DOHH2 (cell line): ENCODE results near the gene GRHL3.

Source experiments
- H3F3A ChIP-seq: fragments of 200-600 bp; sonication (generic), shearing (Covaris generic); 2 replicates; pipeline ENCODE4 v1.6.0; 2016; ENCODE audit warnings: antibody characterized with exemption, mild to moderate bottlenecking; ENCODE audit not compliant: control insufficient read depth, insufficient read depth
- H3K27ac ChIP-seq: fragments of 200-600 bp; sonication (generic); 2 replicates; pipeline ENCODE4 v1.5.1; 2014; ENCODE audit warnings: low read depth, mild to moderate bottlenecking, low read length, moderate library complexity
- H3K27me3 ChIP-seq: fragments of 200-600 bp; sonication (generic); 2 replicates; pipeline ENCODE4 v1.6.1; 2014; ENCODE audit warnings: mild to moderate bottlenecking, low read length, mixed read lengths; ENCODE audit not compliant: control insufficient read depth
- H3K36me3 ChIP-seq: fragments of 200-600 bp; sonication (generic); 2 replicates; pipeline ENCODE4 v1.6.1; 2014; ENCODE audit warnings: mild to moderate bottlenecking, low read length, moderate library complexity, mixed read lengths; ENCODE audit not compliant: control insufficient read depth
- H3K4me1 ChIP-seq: fragments of 200-600 bp; sonication (generic); 2 replicates; pipeline ENCODE4 v1.6.1; 2014; ENCODE audit warnings: mild to moderate bottlenecking, low read length, mixed read lengths; ENCODE audit not compliant: control insufficient read depth
- H3K4me2 ChIP-seq: fragments of 200-600 bp; sonication (generic); 2 replicates; pipeline ENCODE4 v1.6.0; 2014; ENCODE audit warnings: mild to moderate bottlenecking, low read length, moderate library complexity
- H3K4me3 ChIP-seq: fragments of 200-600 bp; sonication (generic); 2 replicates; pipeline ENCODE4 v1.5.1; 2014; ENCODE audit warnings: mild to moderate bottlenecking, low read length, mixed read lengths
- H3K79me2 ChIP-seq: fragments of 200-600 bp; sonication (generic); 2 replicates; pipeline ENCODE4 v1.6.1; 2014; ENCODE audit warnings: mild to moderate bottlenecking, low read length, mixed read lengths; ENCODE audit not compliant: control insufficient read depth
- H3K9me2 ChIP-seq: fragments of 200-600 bp; sonication (generic); replicated peaks from 2 replicates; pipeline ENCODE4 v1.6.1; 2014; ENCODE audit warnings: mild to moderate bottlenecking, low read length, mixed read lengths; ENCODE audit not compliant: control insufficient read depth
- H3K9me3 ChIP-seq: fragments of 200-600 bp; sonication (generic); 2 replicates; pipeline ENCODE4 v1.6.1; 2014; ENCODE audit warnings: antibody characterized with exemption, low read length, mixed read lengths; ENCODE audit not compliant: control insufficient read depth, insufficient read depth
- H4K20me1 ChIP-seq: fragments of 200-600 bp; sonication (generic); 2 replicates; pipeline ENCODE4 v1.6.0; 2014; ENCODE audit warnings: low read depth, mild to moderate bottlenecking, antibody characterized with exemption, low read length, moderate library complexity; ENCODE audit not compliant: control insufficient read depth, insufficient read depth
- CTCF ChIP-seq: fragments of 200-600 bp; sonication (generic); IDR thresholded peaks from one replicate; pipeline ENCODE4 v1.5.1; 2014; ENCODE audit warnings: antibody characterized with exemption, mild to moderate bottlenecking, low read depth, low read length; ENCODE audit not compliant: poor library complexity, severe bottlenecking
- EZH2phosphoT487 ChIP-seq: fragments of 200-600 bp; sonication (generic); IDR thresholded peaks from 2 replicates; pipeline ENCODE4 v1.6.1; 2017; ENCODE audit warnings: borderline replicate concordance, mild to moderate bottlenecking, antibody characterized with exemption, low read length, moderate library complexity, mixed read lengths

GRHL3 gene

DNA sequence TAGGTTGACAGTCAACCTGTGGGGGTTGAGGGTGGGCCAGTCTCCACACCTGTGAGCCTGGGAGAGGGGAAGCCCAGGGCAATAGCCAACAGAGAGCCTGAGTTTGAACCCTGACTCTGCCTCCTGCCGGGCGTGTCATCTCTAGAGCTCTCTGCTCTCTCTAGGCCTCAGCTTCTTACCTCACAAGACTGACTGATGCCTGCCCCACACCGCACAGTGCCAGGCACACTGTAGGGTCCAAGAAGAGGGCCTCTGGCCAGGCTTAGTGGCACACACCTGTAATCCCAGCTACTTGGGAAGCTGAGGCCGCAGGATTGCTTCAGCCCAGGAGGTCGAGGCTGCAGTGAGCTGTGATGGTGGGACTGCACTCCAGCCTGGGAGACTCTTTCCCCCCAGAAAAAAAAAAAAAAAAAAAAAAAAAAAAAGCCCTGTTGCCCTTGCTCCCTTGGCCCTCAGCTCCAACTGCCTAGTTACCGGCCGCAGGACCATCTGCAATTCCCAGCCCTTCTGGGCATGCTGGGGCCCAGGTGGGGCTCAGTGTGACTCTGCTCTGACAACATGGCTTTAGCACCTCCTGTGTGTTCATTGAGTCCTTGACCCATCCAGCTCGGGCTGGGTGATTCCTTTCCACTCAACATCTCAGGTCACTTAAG, 25.1 kb downstream of the GRHL3 start:
- no peak for TF ChIP-seq EZH2phosphoT487
- no peak for TF ChIP-seq CTCF
- Histone ChIP-seq H3K27ac (no peak overlapping the region), H3K4me3 (no peak overlapping the region)

GRCh38 chr1:24345334-24345733, 26.2 kb downstream of the GRHL3 start:
- H3K36me3 ChIP-seq: no peaks in the 10 kb centered on the region
- no peak overlapping the region for H3K4me2 ChIP-seq
- H3K4me1 ChIP-seq: 0 out of 2 replicates have a peak, but pooled peaks cover 5% of the 10 kb centered on the region
- no peak overlapping the region for H3K27ac ChIP-seq
- no peaks in the 10 kb centered on the region for H3F3A ChIP-seq
- no peak overlapping the region for H3K4me3 ChIP-seq
- no peaks in the 10 kb centered on the region for H3K9me3 ChIP-seq
- no peak for TF ChIP-seq CTCF
- no peak for TF ChIP-seq EZH2phosphoT487
- no peaks in the 10 kb centered on the region for H3K79me2 ChIP-seq
- no peaks in the 10 kb centered on the region for H3K9me2 ChIP-seq
- H4K20me1 ChIP-seq: no peaks in the 10 kb centered on the region
- no peaks in the 10 kb centered on the region for H3K27me3 ChIP-seq

More for the DNA sequence above, 25.1 kb downstream of the GRHL3 start:
- no peaks in the 10 kb centered on the region for H3K9me2 ChIP-seq
- H3K9me3 ChIP-seq: no peaks in the 10 kb centered on the region
- H3K27me3 ChIP-seq: no peaks in the 10 kb centered on the region
- no peak overlapping the region for H3K4me2 ChIP-seq
- H3K4me1 ChIP-seq: 0 out of 2 replicates have a peak, but pooled peaks cover 5% of the 10 kb centered on the region
- no peaks in the 10 kb centered on the region for H3K36me3 ChIP-seq
- H3F3A ChIP-seq: no peaks in the 10 kb centered on the region
- H4K20me1 ChIP-seq: no peaks in the 10 kb centered on the region
- no peaks in the 10 kb centered on the region for H3K79me2 ChIP-seq

DNA sequence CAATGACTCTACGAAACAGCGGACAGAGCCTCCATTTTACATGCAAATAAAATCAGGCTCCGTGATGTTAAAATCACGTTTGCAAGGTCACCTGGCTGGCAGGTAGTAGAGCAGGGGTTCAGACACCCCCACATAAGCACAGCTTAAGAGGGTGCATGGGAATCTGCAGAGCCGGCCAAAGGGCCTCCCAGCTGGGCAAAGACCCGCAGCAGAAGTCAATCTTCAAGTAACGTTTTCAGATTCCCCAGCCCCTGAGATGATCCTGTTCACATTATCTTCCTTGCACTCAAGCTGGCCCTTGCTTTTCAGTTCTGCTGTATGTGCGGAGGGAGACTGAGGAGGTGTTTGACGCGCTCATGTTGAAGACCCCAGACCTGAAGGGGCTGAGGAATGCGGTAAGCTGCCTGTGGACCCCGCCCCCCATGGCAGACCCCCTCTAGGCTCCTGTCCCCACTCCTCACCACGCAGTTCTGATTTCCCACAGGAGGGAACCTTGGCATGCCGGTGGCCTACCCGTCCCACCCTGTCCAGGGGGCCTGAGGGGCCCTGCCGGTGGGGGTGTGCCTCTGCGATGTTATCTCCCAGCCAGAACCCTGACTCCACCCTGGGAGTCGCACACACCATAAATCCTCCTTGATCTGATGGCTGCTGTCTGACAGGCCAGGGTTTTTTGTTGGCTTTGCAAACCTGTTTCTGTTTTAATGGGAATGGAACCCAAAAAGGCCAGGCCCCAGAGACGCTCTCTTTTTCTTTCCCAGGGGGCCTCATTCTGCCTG, 28.2 kb downstream of the GRHL3 start:
- Histone ChIP-seq H3K4me2 (no peak overlapping the region), H4K20me1 (no peaks in the 10 kb centered on the region), H3K27me3 (no peaks in the 10 kb centered on the region), H3K79me2 (no peaks in the 10 kb centered on the region), H3K9me3 (no peaks in the 10 kb centered on the region), H3F3A (no peaks in the 10 kb centered on the region), H3K27ac (no peak overlapping the region), H3K36me3 (no peaks in the 10 kb centered on the region), H3K9me2 (no peaks in the 10 kb centered on the region), H3K4me3 (no peak overlapping the region), H3K4me1 (peaks cover 6% of the 10 kb centered on the region)
- TF ChIP-seq CTCF (no peak), EZH2phosphoT487 (no peak)
